PC-3 (cell line): ENCODE results near the gene CHMP4B.

ENCODE experiments used
- CTCF ChIP-seq: fragments of 300-600 bp; sonication (generic); conservative IDR thresholded peaks from 2 replicates; pipeline ENCODE4 v1.5.1; 2017; ENCODE audit warnings: antibody characterized with exemption, low read depth, mild to moderate bottlenecking, low read length
- EZH2 ChIP-seq: fragments of 300-600 bp; sonication (generic); IDR thresholded peaks from one replicate; pipeline ENCODE4 v1.6.1; 2017; ENCODE audit warnings: antibody characterized with exemption, mild to moderate bottlenecking, low read length; ENCODE audit not compliant: unreplicated experiment
- EZH2phosphoT487 ChIP-seq: fragments of 300-600 bp; sonication (generic); IDR thresholded peaks from 2 replicates; pipeline ENCODE4 v1.6.1; 2018; ENCODE audit warnings: mild to moderate bottlenecking, antibody characterized with exemption, low read length, borderline replicate concordance

- no peak for TF ChIP-seq CTCF
- TF ChIP-seq EZH2phosphoT487: no peak
- TF ChIP-seq EZH2: no peak
These were observed 19.6 kb upstream of the CHMP4B start for GRCh38 chr20:33791540-33791939.
